ENCODE measurements around the gene PRR33. TPM values are rescaled to one million over a fixed set of nuclear protein-coding genes. Genes with fewer than 3 reads are reported as not detected.

The PRR33 gene
- total RNA-seq, 1 experiment from 2014 or later, result not detected

DNA sequence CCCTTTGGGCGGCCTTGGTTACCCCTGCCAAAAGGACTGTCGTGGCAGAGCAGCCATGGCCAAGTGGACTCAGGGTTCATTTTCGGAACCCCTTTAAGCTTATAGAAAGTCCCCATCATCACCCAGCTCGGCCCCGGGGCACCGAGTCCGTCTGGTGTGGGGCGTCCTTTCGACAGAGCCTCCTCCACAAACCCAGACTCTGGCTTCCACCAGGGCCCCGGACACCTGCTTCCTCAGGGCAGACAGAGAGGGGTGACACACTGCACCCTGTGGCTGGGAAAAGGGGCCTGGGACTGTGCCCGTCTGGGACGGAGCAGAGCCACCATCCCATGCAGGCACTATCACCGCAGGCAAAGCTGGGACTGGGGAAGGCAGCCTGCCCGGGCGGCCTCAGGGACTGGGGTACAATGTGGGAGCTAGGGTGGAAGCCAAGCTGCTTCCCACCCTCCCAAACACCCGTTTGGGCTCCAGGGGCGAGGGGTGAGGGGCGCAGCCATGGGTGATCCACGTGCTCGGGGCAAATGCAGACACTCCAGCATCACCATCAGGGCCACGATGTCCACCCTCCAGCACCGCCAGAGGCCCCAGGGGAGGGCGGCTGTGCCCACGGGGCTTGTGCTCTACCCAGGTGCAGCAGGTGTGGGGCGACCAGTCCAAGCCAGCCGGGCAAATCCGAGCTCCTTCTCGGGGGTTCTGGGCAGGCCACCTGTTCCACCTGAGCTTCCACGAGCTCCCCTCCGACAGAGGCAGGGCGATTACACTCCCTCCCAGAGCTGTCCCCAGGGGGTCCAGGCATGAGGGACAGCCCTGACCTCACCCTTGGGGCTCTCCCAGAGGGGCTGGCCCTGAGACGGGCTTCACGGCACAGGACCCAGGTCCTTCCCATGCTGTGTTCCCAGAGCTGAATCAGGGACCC is 43.7 kb upstream of the PRR33 start:
- Histone ChIP-seq H3K9ac (ENCODE audit: low read length) (no peak overlapping the region), H3K79me2 (ENCODE audit: low read length) (no peaks in the 10 kb centered on the region), H3K4me2 (ENCODE audit: low read depth, low read length, poor library complexity, severe bottlenecking) (no peak overlapping the region), H2AFZ (ENCODE audit: low read length) (no peak overlapping the region), H3K27ac (ENCODE audit: low read length) (no peak overlapping the region), H3K9me3 (ENCODE audit: low read length) (no peaks in the 10 kb centered on the region), H3K27me3 (ENCODE audit: low read length) (no peaks in the 10 kb centered on the region), H3K4me3 (ENCODE audit: low read length) (no peak overlapping the region), H3K36me3 (ENCODE audit: insufficient read depth, low read length) (no peaks in the 10 kb centered on the region), H4K20me1 (ENCODE audit: insufficient read depth, low read depth, low read length) (no peaks in the 10 kb centered on the region), H3K9me2 (replicated peaks; ENCODE audit: insufficient read depth, low read length) (no peaks in the 10 kb centered on the region), H3K4me1 (ENCODE audit: low read length) (no peaks in the 10 kb centered on the region)
- DNase-seq, result no peak

DNA sequence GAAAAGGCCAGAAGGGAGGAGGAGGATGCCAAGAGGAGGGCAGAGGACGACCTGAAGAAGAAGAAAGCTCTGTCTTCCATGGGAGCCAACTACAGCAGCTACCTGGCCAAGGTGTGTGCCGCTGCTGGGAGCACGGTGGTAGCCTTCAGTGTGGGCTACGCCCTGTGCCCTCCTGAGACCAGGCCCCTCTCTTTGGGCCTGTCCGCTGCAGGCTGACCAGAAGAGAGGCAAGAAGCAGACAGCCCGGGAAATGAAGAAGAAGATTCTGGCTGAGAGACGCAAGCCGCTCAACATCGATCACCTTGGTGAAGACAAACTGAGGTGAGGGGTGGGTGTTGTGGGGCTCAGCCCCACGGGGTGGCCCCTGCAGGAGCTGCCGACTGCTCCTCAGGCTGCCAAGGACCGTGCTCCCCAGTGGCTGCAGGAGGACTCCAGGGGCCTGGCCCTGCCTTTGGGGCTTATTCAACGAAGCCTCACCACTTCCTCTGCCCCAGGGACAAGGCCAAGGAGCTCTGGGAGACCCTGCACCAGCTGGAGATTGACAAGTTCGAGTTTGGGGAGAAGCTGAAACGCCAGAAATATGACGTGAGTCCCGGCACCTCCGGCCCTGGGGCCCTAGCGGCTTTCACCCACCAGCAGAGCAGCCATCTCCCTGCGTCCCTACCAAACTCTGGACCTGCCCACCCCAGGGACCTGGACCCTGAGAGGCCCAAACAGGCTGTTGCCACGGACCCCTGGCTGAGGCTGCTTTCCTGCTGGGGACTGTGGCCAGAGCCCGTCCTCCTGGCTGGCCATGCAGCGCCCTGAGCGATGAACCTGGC is 42.9 kb upstream of the PRR33 start:
- Histone ChIP-seq H3K4me1 (ENCODE audit: low read length) (no peaks in the 10 kb centered on the region), H3K36me3 (ENCODE audit: insufficient read depth, low read length) (no peaks in the 10 kb centered on the region), H3K27me3 (ENCODE audit: low read length) (no peaks in the 10 kb centered on the region), H3K79me2 (ENCODE audit: low read length) (no peaks in the 10 kb centered on the region), H3K9me2 (replicated peaks; ENCODE audit: insufficient read depth, low read length) (no peaks in the 10 kb centered on the region), H4K20me1 (ENCODE audit: insufficient read depth, low read depth, low read length) (no peaks in the 10 kb centered on the region), H3K9me3 (ENCODE audit: low read length) (no peaks in the 10 kb centered on the region), H3K4me2 (ENCODE audit: low read depth, low read length, poor library complexity, severe bottlenecking) (no peak overlapping the region), H3K4me3 (ENCODE audit: low read length) (no peak overlapping the region), H3K27ac (ENCODE audit: low read length) (no peak overlapping the region), H2AFZ (ENCODE audit: low read length) (no peak overlapping the region), H3K9ac (ENCODE audit: low read length) (no peak overlapping the region)
- DNase-seq, result no peak

DNA sequence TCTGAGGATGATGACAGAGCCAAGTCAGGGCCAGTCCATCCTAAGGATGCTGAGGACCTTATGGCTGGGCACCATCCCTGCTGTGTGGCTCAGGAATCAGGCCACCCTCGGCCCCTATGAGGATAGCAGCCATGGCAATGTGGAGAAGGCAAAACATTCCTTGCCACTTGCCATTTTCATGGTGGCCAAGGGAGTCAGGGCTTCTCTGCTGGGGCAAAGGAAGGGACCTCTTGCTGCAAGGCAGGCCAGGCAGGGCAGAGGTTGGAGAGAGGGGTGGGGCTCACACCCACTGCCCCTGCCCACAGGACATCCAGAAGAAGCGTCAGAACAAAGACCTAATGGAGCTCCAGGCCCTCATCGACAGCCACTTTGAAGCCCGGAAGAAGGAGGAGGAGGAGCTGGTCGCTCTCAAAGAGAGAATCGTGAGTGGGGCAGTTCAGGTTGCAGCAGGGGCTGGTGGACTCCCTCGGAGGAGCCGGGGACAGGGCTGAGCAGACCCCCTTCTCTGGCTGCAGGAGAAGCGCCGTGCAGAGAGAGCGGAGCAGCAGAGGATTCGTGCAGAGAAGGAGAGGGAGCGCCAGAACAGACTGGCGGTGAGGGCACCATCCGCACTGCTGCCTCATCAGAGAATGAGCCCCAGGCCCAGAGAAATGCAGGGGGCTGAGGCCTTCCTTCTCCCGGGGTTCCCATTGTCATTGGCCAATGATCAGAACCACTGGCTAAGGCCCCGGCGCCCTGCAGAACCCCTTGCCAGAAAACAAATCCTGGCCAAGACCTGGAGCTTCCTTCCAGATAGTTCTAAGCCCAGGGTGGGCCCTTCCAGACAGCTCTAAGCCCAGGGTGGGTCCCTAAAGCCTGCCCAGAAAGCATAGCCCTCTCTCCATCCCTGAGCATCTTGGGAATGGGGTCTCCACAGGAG is 42.0 kb upstream of the PRR33 start:
- Histone ChIP-seq H3K4me1 (ENCODE audit: low read length) (no peaks in the 10 kb centered on the region), H3K9me3 (ENCODE audit: low read length) (no peaks in the 10 kb centered on the region), H3K27me3 (ENCODE audit: low read length) (no peaks in the 10 kb centered on the region), H3K27ac (ENCODE audit: low read length) (no peak overlapping the region), H3K79me2 (ENCODE audit: low read length) (no peaks in the 10 kb centered on the region), H3K9me2 (replicated peaks; ENCODE audit: insufficient read depth, low read length) (no peaks in the 10 kb centered on the region), H3K36me3 (ENCODE audit: insufficient read depth, low read length) (no peaks in the 10 kb centered on the region), H3K9ac (ENCODE audit: low read length) (no peak overlapping the region), H2AFZ (ENCODE audit: low read length) (no peak overlapping the region), H4K20me1 (ENCODE audit: insufficient read depth, low read depth, low read length) (no peaks in the 10 kb centered on the region), H3K4me2 (ENCODE audit: low read depth, low read length, poor library complexity, severe bottlenecking) (no peak overlapping the region), H3K4me3 (ENCODE audit: low read length) (no peak overlapping the region)
- no peak for DNase-seq

DNA sequence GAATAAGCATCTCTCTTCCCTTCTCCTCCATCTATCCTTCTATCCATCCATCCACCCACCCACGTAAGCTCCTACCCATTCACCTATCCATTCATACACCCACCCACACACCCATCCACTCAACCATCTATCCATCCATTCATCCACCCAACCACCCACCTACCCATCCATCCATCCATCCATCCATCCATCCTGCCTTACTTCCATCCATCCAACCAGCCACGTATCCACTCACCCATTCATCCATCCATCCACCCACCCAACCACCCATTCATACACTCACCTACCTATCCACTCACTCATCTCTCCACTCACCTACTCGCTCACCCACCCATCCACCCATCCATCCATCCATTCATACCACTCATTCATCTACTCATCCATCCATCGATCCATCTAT is 41.0 kb upstream of the PRR33 start:
- Histone ChIP-seq H3K9me2 (replicated peaks; ENCODE audit: insufficient read depth, low read length) (no peaks in the 10 kb centered on the region), H4K20me1 (ENCODE audit: insufficient read depth, low read depth, low read length) (no peaks in the 10 kb centered on the region), H3K9me3 (ENCODE audit: low read length) (no peaks in the 10 kb centered on the region), H3K27ac (ENCODE audit: low read length) (no peak overlapping the region), H2AFZ (ENCODE audit: low read length) (no peak overlapping the region), H3K4me2 (ENCODE audit: low read depth, low read length, poor library complexity, severe bottlenecking) (no peak overlapping the region), H3K4me1 (ENCODE audit: low read length) (no peaks in the 10 kb centered on the region), H3K36me3 (ENCODE audit: insufficient read depth, low read length) (no peaks in the 10 kb centered on the region), H3K27me3 (ENCODE audit: low read length) (no peaks in the 10 kb centered on the region), H3K9ac (ENCODE audit: low read length) (no peak overlapping the region), H3K79me2 (ENCODE audit: low read length) (no peaks in the 10 kb centered on the region), H3K4me3 (ENCODE audit: low read length) (no peak overlapping the region)
- no peak for DNase-seq

DNA sequence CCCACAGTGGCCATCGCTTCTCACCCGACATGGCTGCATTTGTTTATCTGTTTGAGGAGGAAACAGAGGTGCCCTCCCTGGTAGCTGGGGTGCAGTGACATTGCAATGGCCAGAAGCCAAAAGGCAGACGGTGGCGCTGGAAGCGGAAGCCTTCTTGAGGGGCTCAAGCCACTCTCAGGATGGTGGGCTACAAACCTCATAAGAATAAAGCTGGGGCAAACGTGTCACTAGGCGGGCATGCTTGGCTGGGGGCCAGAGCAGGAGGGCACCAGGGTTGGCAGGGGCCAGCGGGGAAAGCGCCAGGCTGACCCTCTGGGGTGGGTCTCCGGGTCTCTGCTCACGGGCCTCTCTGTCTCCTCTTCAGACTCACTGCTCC is 40.4 kb upstream of the PRR33 start:
- Histone ChIP-seq H3K9ac (ENCODE audit: low read length) (no peak overlapping the region), H3K4me2 (ENCODE audit: low read depth, low read length, poor library complexity, severe bottlenecking) (no peak overlapping the region), H3K27me3 (ENCODE audit: low read length) (no peaks in the 10 kb centered on the region), H3K4me1 (ENCODE audit: low read length) (no peaks in the 10 kb centered on the region), H3K4me3 (ENCODE audit: low read length) (no peak overlapping the region), H4K20me1 (ENCODE audit: insufficient read depth, low read depth, low read length) (no peaks in the 10 kb centered on the region), H3K9me3 (ENCODE audit: low read length) (no peaks in the 10 kb centered on the region), H3K27ac (ENCODE audit: low read length) (no peak overlapping the region), H3K36me3 (ENCODE audit: insufficient read depth, low read length) (no peaks in the 10 kb centered on the region), H2AFZ (ENCODE audit: low read length) (no peak overlapping the region), H3K79me2 (ENCODE audit: low read length) (no peaks in the 10 kb centered on the region), H3K9me2 (replicated peaks; ENCODE audit: insufficient read depth, low read length) (no peaks in the 10 kb centered on the region)
- DNase-seq, result no peak

DNA sequence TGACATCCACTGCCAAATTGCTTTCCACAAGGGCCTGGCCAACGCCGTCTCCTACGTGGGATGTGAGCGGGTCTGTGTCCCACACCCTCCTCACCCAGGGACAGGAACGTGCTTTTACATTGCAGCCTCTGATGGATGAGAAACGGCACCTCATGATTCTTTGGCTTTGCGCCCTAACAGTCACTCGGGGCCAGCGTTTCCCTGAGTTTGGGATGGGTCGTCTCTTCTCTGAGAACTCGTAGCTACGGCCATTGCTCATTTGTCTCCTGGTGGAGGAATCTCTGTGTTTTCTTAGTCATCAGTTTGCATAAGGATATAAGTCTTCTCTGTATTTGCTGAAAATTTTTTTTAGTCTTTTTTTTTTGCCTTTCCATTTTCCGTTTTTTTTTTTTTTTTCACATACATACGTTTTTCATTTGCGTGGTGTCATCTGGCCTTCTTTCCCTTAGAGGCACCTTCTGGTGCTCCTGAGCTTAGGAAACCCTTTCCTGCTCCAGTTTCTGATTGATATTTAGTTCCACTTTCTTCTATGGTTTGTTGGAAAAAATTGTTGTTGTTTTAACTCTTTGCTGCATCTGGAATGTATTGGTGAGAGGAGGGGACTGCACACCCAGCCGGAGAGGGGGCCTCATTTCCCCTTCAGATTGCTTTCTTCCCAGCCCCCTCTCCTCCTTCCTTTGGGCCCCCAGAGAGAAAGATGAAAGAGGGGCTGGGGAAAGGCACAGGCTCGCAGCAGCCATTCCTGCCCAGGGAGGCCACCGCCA is 39.8 kb upstream of the PRR33 start:
- no peak for DNase-seq
- Histone ChIP-seq H3K27me3 (ENCODE audit: low read length) (no peaks in the 10 kb centered on the region), H3K27ac (ENCODE audit: low read length) (no peak overlapping the region)

DNA sequence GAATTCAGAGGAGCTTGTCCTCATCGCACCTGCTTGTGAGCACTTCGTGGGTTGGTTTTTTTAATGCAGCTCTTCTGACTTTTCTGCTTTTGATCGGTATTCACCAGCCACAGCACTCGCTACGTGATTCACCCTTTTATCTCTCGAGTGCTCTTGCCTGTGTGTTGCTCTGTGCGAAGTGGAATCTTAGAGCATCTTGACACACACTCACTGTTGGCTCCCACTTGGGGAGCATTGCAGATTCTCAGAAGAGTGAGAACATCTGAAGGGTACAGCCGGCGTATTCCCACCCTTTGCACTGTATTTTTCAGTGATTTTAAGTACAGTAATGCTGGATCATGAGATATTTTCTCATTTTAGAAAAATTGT is 38.8 kb upstream of the PRR33 start:
- H3K79me2 ChIP-seq (ENCODE audit: low read length), result no peaks in the 10 kb centered on the region
- H3K27ac ChIP-seq (ENCODE audit: low read length), result no peak overlapping the region
- H3K9me3 ChIP-seq (ENCODE audit: low read length), result no peaks in the 10 kb centered on the region
- H3K4me3 ChIP-seq (ENCODE audit: low read length), result no peak overlapping the region
- no peaks in the 10 kb centered on the region for H3K4me1 ChIP-seq (ENCODE audit: low read length)
- no peak overlapping the region for H2AFZ ChIP-seq (ENCODE audit: low read length)
- no peaks in the 10 kb centered on the region for H3K36me3 ChIP-seq (ENCODE audit: insufficient read depth, low read length)
- H3K9ac ChIP-seq (ENCODE audit: low read length), result no peak overlapping the region
- DNase-seq, result no peak
- no peaks in the 10 kb centered on the region for H4K20me1 ChIP-seq (ENCODE audit: insufficient read depth, low read depth, low read length)
- no peaks in the 10 kb centered on the region for H3K27me3 ChIP-seq (ENCODE audit: low read length)
- H3K4me2 ChIP-seq (ENCODE audit: low read depth, low read length, poor library complexity, severe bottlenecking), result no peak overlapping the region
- no peaks in the 10 kb centered on the region for H3K9me2 ChIP-seq (replicated peaks; ENCODE audit: insufficient read depth, low read length)

More for the DNA sequence above, 39.8 kb upstream of the PRR33 start:
- Histone ChIP-seq H3K36me3 (ENCODE audit: insufficient read depth, low read length) (no peaks in the 10 kb centered on the region), H3K9me2 (replicated peaks; ENCODE audit: insufficient read depth, low read length) (no peaks in the 10 kb centered on the region), H3K4me3 (ENCODE audit: low read length) (no peak overlapping the region), H3K79me2 (ENCODE audit: low read length) (no peaks in the 10 kb centered on the region), H3K9ac (ENCODE audit: low read length) (no peak overlapping the region), H3K9me3 (ENCODE audit: low read length) (no peaks in the 10 kb centered on the region), H3K4me1 (ENCODE audit: low read length) (no peaks in the 10 kb centered on the region), H4K20me1 (ENCODE audit: insufficient read depth, low read depth, low read length) (no peaks in the 10 kb centered on the region), H2AFZ (ENCODE audit: low read length) (no peak overlapping the region), H3K4me2 (ENCODE audit: low read depth, low read length, poor library complexity, severe bottlenecking) (no peak overlapping the region)

Data from Karpas-422 (cell line).